DND-41 (cell line): ENCODE measurements around the gene PPEF1.

Source experiments
- ATAC-seq: fragments of 200-7000 bp; cut with Tn5 transposase; 3 replicates; pipeline ENCODE4 v1.9.1; 2021; ENCODE audit warnings: low read depth; ENCODE audit not compliant: insufficient read depth
- DNase-seq: peaks from one replicate; pipeline ENCODE4 v3.0.0-alpha.2; 2020
- H2AFZ ChIP-seq: 2 replicates; pipeline ENCODE4 v1.6.0; 2012; ENCODE audit warnings: low read depth, low read length
- H3K27ac ChIP-seq: 2 replicates; pipeline ENCODE4 v1.5.1; 2012; ENCODE audit warnings: low read length, inconsistent platforms
- H3K27me3 ChIP-seq: fragments of 200-600 bp; sonication (generic); 2 replicates; pipeline ENCODE4 v1.6.0; 2012; ENCODE audit warnings: low read length, mild to moderate bottlenecking, inconsistent platforms; ENCODE audit not compliant: insufficient read depth, poor library complexity
- H3K36me3 ChIP-seq: 2 replicates; pipeline ENCODE4 v1.5.1; 2012; ENCODE audit warnings: low read length, inconsistent platforms; ENCODE audit not compliant: insufficient read depth
- H3K4me1 ChIP-seq: 2 replicates; pipeline ENCODE4 v1.5.1; 2012; ENCODE audit warnings: mild to moderate bottlenecking, low read length; ENCODE audit not compliant: insufficient read depth
- H3K4me2 ChIP-seq: 2 replicates; pipeline ENCODE4 v1.6.0; 2012; ENCODE audit warnings: mild to moderate bottlenecking, moderate library complexity, low read length, inconsistent platforms; ENCODE audit not compliant: insufficient read depth
- H3K4me3 ChIP-seq, 2 experiments: fragments of 200-600 bp in 1 of 2; shearing (Covaris generic) in 1 of 2; 2 replicates each; pipeline ENCODE4 v1.5.1; 2012 to 2016; ENCODE audit warnings: inconsistent platforms in 2 of 2, low read length in 2 of 2, mild to moderate bottlenecking in 2 of 2, low read depth in 1 of 2, moderate library complexity in 1 of 2
- H3K79me2 ChIP-seq: 2 replicates; pipeline ENCODE4 v1.6.0; 2012; ENCODE audit warnings: low read length, inconsistent platforms; ENCODE audit not compliant: insufficient read depth
- H3K9ac ChIP-seq: 2 replicates; pipeline ENCODE4 v1.6.0; 2012; ENCODE audit warnings: low read depth, mild to moderate bottlenecking, inconsistent platforms, low read length, moderate library complexity
- H3K9me3 ChIP-seq: 2 replicates; pipeline ENCODE4 v1.5.1; 2012; ENCODE audit warnings: low read length, moderate library complexity, mild to moderate bottlenecking, inconsistent platforms; ENCODE audit not compliant: insufficient read depth, severe bottlenecking
- H4K20me1 ChIP-seq: 2 replicates; pipeline ENCODE4 v1.6.0; 2012; ENCODE audit warnings: low read length; ENCODE audit not compliant: insufficient read depth
- EZH2 ChIP-seq: IDR thresholded peaks from 3 replicates; pipeline ENCODE4 v1.6.1; 2012; ENCODE audit warnings: borderline replicate concordance, low read depth, mild to moderate bottlenecking, moderate library complexity, low read length, inconsistent platforms; ENCODE audit not compliant: severe bottlenecking
- TF ChIP-seq, protein P1 (sequence below): IDR thresholded peaks from 2 replicates; pipeline ENCODE4 v1.5.1; 2012; ENCODE audit warnings: borderline replicate concordance, low read length, moderate library complexity, mild to moderate bottlenecking; ENCODE audit not compliant: poor library complexity, severe bottlenecking; ENCODE audit errors: extremely low read depth

Gene PPEF1

DNA sequence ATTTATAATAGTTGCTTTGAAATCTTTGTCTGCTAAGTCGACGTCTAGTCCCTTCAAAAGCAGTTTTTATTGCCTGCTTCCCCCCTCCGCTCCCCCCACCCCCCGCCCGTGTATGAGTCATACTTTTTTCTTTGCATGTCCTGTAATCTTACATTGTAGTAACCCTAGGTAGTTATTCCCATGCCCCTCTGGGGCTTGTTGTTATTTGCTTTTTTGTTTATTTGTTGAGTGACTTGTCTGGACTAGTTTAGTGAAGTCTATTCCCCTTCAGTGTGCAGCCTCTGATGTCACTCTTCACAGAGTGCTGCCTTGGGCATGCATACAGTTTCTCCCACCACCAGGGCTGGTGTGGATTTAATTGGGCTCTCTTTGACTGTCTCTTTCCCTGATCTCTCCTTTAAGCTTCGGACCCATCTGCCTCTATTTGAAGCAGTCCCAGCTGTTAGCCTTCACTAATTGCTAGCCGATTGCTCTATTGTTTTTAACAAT lies 86.2 kb downstream of the PPEF1 start:
- ATAC-seq (no peak), DNase-seq (no peak)
- no peaks in the 10 kb centered on the region for H3K4me1 ChIP-seq
- H3K27ac ChIP-seq, result no peak overlapping the region
- no peak overlapping the region for H2AFZ ChIP-seq
- H3K4me3 ChIP-seq, result no peak overlapping the region
- TF ChIP-seq, protein P1, sequence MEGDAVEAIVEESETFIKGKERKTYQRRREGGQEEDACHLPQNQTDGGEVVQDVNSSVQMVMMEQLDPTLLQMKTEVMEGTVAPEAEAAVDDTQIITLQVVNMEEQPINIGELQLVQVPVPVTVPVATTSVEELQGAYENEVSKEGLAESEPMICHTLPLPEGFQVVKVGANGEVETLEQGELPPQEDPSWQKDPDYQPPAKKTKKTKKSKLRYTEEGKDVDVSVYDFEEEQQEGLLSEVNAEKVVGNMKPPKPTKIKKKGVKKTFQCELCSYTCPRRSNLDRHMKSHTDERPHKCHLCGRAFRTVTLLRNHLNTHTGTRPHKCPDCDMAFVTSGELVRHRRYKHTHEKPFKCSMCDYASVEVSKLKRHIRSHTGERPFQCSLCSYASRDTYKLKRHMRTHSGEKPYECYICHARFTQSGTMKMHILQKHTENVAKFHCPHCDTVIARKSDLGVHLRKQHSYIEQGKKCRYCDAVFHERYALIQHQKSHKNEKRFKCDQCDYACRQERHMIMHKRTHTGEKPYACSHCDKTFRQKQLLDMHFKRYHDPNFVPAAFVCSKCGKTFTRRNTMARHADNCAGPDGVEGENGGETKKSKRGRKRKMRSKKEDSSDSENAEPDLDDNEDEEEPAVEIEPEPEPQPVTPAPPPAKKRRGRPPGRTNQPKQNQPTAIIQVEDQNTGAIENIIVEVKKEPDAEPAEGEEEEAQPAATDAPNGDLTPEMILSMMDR, result no peak
- no peak for TF ChIP-seq EZH2
- no peaks in the 10 kb centered on the region for H3K27me3 ChIP-seq
- no peaks in the 10 kb centered on the region for H3K36me3 ChIP-seq
- no peaks in the 10 kb centered on the region for H3K9me3 ChIP-seq
- no peak overlapping the region for H3K9ac ChIP-seq
- no peaks in the 10 kb centered on the region for H4K20me1 ChIP-seq
- no peak overlapping the region for H3K4me2 ChIP-seq
- H3K79me2 ChIP-seq, result no peaks in the 10 kb centered on the region

DNA sequence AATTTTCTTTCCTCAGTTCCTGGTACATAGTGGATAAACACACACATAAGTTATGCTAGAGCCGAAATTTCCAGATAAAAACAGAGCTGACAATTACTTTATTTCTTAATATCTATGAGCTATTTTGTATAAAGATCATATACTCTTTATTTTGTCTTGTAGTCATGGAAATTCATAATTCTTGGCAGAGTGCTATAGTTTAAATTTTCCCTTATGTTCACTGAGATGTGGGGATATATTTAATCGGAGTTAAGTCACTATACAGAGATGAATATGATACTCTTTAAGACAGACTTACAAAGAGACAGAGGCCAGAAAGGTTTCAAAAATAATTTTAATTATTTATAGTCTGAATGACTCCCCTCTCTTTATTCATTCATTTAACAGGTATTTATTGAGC lies 89.7 kb downstream of the PPEF1 start:
- no peak overlapping the region for H3K4me2 ChIP-seq
- H3K27ac ChIP-seq, result no peak overlapping the region
- H4K20me1 ChIP-seq, result no peaks in the 10 kb centered on the region
- DNase-seq, result no peak
- H3K9me3 ChIP-seq, result no peaks in the 10 kb centered on the region
- no peaks in the 10 kb centered on the region for H3K36me3 ChIP-seq
- no peaks in the 10 kb centered on the region for H3K27me3 ChIP-seq
- TF ChIP-seq, protein P1, result no peak
- no peak for TF ChIP-seq EZH2
- no peak overlapping the region for H3K4me3 ChIP-seq
- no peak overlapping the region for H3K9ac ChIP-seq
- ATAC-seq, result no peak
- no peaks in the 10 kb centered on the region for H3K79me2 ChIP-seq
- H2AFZ ChIP-seq, result no peak overlapping the region
- H3K4me1 ChIP-seq, result no peaks in the 10 kb centered on the region

DNA sequence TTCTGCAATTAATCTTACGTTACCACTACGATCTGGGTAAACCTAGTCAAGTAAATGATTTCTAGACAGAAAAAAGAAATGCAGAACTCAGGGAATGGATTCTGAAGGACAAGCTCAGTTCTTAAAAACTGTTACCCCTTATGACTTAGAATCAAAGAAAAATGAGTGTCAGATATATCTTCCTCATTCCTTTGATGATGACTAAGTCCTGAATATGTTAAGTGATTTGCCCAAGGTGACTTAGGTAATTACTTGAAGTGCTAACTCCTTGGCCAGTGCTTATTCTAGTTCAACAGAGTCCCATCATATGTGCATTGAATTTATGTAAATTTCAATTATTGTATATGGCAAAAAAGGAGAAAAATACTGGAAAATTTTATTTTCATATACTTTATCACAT lies 92.5 kb downstream of the PPEF1 start:
- Histone ChIP-seq H3K36me3 (no peaks in the 10 kb centered on the region), H3K4me1 (no peaks in the 10 kb centered on the region), H4K20me1 (no peaks in the 10 kb centered on the region), H2AFZ (no peak overlapping the region), H3K9me3 (no peaks in the 10 kb centered on the region), H3K9ac (no peak overlapping the region), H3K4me3 (no peak overlapping the region), H3K79me2 (no peaks in the 10 kb centered on the region), H3K4me2 (no peak overlapping the region), H3K27me3 (no peaks in the 10 kb centered on the region), H3K27ac (no peak overlapping the region)
- ATAC-seq (no peak), DNase-seq (no peak)
- TF ChIP-seq, protein P1, result no peak
- TF ChIP-seq EZH2, result no peak

DNA sequence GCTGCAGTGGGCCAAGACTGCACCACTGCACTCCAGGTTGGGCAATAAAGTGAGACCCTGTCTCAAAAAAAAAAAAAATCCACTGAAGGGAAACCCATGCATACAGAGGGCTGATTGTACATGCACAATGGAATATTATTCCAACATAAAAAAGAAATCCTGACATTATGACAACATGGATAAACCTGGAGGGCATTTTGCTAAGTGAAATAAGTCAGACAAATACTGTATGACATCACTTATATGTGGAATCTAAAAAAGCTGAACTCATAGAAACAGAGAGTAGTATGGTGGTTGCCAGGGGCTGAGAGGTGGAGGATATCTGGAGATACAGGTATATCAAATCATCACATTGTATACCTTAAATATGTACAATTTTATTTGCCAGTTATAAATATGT lies 102.2 kb downstream of the PPEF1 start:
- Histone ChIP-seq H3K27me3 (no peaks in the 10 kb centered on the region), H3K79me2 (no peaks in the 10 kb centered on the region), H3K27ac (no peak overlapping the region), H3K4me3 (no peak overlapping the region), H2AFZ (no peak overlapping the region), H3K4me2 (no peak overlapping the region), H3K9ac (no peak overlapping the region), H3K4me1 (no peaks in the 10 kb centered on the region), H4K20me1 (no peaks in the 10 kb centered on the region), H3K36me3 (no peaks in the 10 kb centered on the region), H3K9me3 (no peaks in the 10 kb centered on the region)
- DNase-seq (no peak), ATAC-seq (no peak)
- TF ChIP-seq EZH2, result no peak
- TF ChIP-seq, protein P1, result no peak
